DOHH2 (cell line): Measurements from ENCODE around the gene C20orf202.

Source experiments
- H3F3A ChIP-seq: fragments of 200-600 bp; sonication (generic), shearing (Covaris generic); 2 replicates; pipeline ENCODE4 v1.6.0; 2016; ENCODE audit warnings: antibody characterized with exemption, mild to moderate bottlenecking; ENCODE audit not compliant: control insufficient read depth, insufficient read depth
- H3K27ac ChIP-seq: fragments of 200-600 bp; sonication (generic); 2 replicates; pipeline ENCODE4 v1.5.1; 2014; ENCODE audit warnings: low read depth, mild to moderate bottlenecking, low read length, moderate library complexity
- H3K27me3 ChIP-seq: fragments of 200-600 bp; sonication (generic); 2 replicates; pipeline ENCODE4 v1.6.1; 2014; ENCODE audit warnings: mild to moderate bottlenecking, low read length, mixed read lengths; ENCODE audit not compliant: control insufficient read depth
- H3K36me3 ChIP-seq: fragments of 200-600 bp; sonication (generic); 2 replicates; pipeline ENCODE4 v1.6.1; 2014; ENCODE audit warnings: mild to moderate bottlenecking, low read length, moderate library complexity, mixed read lengths; ENCODE audit not compliant: control insufficient read depth
- H3K4me1 ChIP-seq: fragments of 200-600 bp; sonication (generic); 2 replicates; pipeline ENCODE4 v1.6.1; 2014; ENCODE audit warnings: mild to moderate bottlenecking, low read length, mixed read lengths; ENCODE audit not compliant: control insufficient read depth
- H3K4me2 ChIP-seq: fragments of 200-600 bp; sonication (generic); 2 replicates; pipeline ENCODE4 v1.6.0; 2014; ENCODE audit warnings: mild to moderate bottlenecking, low read length, moderate library complexity
- H3K4me3 ChIP-seq: fragments of 200-600 bp; sonication (generic); 2 replicates; pipeline ENCODE4 v1.5.1; 2014; ENCODE audit warnings: mild to moderate bottlenecking, low read length, mixed read lengths
- H3K79me2 ChIP-seq: fragments of 200-600 bp; sonication (generic); 2 replicates; pipeline ENCODE4 v1.6.1; 2014; ENCODE audit warnings: mild to moderate bottlenecking, low read length, mixed read lengths; ENCODE audit not compliant: control insufficient read depth
- H3K9me2 ChIP-seq: fragments of 200-600 bp; sonication (generic); replicated peaks from 2 replicates; pipeline ENCODE4 v1.6.1; 2014; ENCODE audit warnings: mild to moderate bottlenecking, low read length, mixed read lengths; ENCODE audit not compliant: control insufficient read depth
- H3K9me3 ChIP-seq: fragments of 200-600 bp; sonication (generic); 2 replicates; pipeline ENCODE4 v1.6.1; 2014; ENCODE audit warnings: antibody characterized with exemption, low read length, mixed read lengths; ENCODE audit not compliant: control insufficient read depth, insufficient read depth
- H4K20me1 ChIP-seq: fragments of 200-600 bp; sonication (generic); 2 replicates; pipeline ENCODE4 v1.6.0; 2014; ENCODE audit warnings: low read depth, mild to moderate bottlenecking, antibody characterized with exemption, low read length, moderate library complexity; ENCODE audit not compliant: control insufficient read depth, insufficient read depth
- CTCF ChIP-seq: fragments of 200-600 bp; sonication (generic); IDR thresholded peaks from one replicate; pipeline ENCODE4 v1.5.1; 2014; ENCODE audit warnings: antibody characterized with exemption, mild to moderate bottlenecking, low read depth, low read length; ENCODE audit not compliant: poor library complexity, severe bottlenecking
- EZH2phosphoT487 ChIP-seq: fragments of 200-600 bp; sonication (generic); IDR thresholded peaks from 2 replicates; pipeline ENCODE4 v1.6.1; 2017; ENCODE audit warnings: borderline replicate concordance, mild to moderate bottlenecking, antibody characterized with exemption, low read length, moderate library complexity, mixed read lengths

The C20orf202 gene

GRCh38 chr20:1210501-1210900, 7.2 kb downstream of the C20orf202 start:
- no peaks in the 10 kb centered on the region for H3K9me3 ChIP-seq
- peaks cover 25% of the 10 kb centered on the region for H3K27me3 ChIP-seq
- H3K4me1 ChIP-seq, result no peaks in the 10 kb centered on the region
- H4K20me1 ChIP-seq, result no peaks in the 10 kb centered on the region; the same call in 1 of the 2 replicates
- no peaks in the 10 kb centered on the region for H3K36me3 ChIP-seq
- H3K4me2 ChIP-seq, result no peak overlapping the region
- TF ChIP-seq EZH2phosphoT487, result no peak
- no peaks in the 10 kb centered on the region for H3K9me2 ChIP-seq
- no peaks in the 10 kb centered on the region for H3F3A ChIP-seq
- H3K79me2 ChIP-seq, result no peaks in the 10 kb centered on the region
- H3K27ac ChIP-seq, result no peak overlapping the region
- H3K4me3 ChIP-seq, result no peak overlapping the region

- Histone ChIP-seq H3K4me2 (no peak overlapping the region), H3K27me3 (peaks cover 25% of the 10 kb centered on the region), H3F3A (no peaks in the 10 kb centered on the region), H3K9me2 (no peaks in the 10 kb centered on the region), H3K9me3 (no peaks in the 10 kb centered on the region), H3K4me3 (no peak overlapping the region), H4K20me1 (no peaks in the 10 kb centered on the region), H3K36me3 (no peaks in the 10 kb centered on the region), H3K4me1 (no peaks in the 10 kb centered on the region), H3K27ac (no peak overlapping the region), H3K79me2 (no peaks in the 10 kb centered on the region)
- TF ChIP-seq CTCF (no peak), EZH2phosphoT487 (no peak)
Measured at GRCh38 chr20:1212023-1212422, 8.8 kb downstream of the C20orf202 start.

GRCh38 chr20:1212607-1213396, 9.5 kb downstream of the C20orf202 start:
- TF ChIP-seq EZH2phosphoT487 (no peak), CTCF (peak; percentile 81)

GRCh38 chr20:1214838-1215261, 11.6 kb downstream of the C20orf202 start:
- Histone ChIP-seq H3K9me2 (no peaks in the 10 kb centered on the region), H3K36me3 (no peaks in the 10 kb centered on the region), H3K79me2 (no peaks in the 10 kb centered on the region), H3K4me3 (no peak overlapping the region), H3K4me1 (no peaks in the 10 kb centered on the region), H3K27me3 (peaks cover 20% of the 10 kb centered on the region), H3K4me2 (no peak overlapping the region), H3K27ac (no peak overlapping the region), H3K9me3 (no peaks in the 10 kb centered on the region), H3F3A (no peaks in the 10 kb centered on the region), H4K20me1 (no peaks in the 10 kb centered on the region)
- TF ChIP-seq CTCF (no peak), EZH2phosphoT487 (no peak)

More at GRCh38 chr20:1212607-1213396, 9.5 kb downstream of the C20orf202 start:
- Histone ChIP-seq H3K27ac (no peak overlapping the region), H3K9me3 (no peaks in the 10 kb centered on the region), H3K4me2 (no peak overlapping the region), H3F3A (no peaks in the 10 kb centered on the region), H3K4me3 (no peak overlapping the region), H3K79me2 (no peaks in the 10 kb centered on the region), H3K9me2 (no peaks in the 10 kb centered on the region), H3K27me3 (peaks cover 22% of the 10 kb centered on the region), H4K20me1 (no peaks in the 10 kb centered on the region), H3K36me3 (no peaks in the 10 kb centered on the region), H3K4me1 (no peaks in the 10 kb centered on the region)
